HG03045 (cell line): Measurements from ENCODE around the gene OR6X1.
"Not testable (repeated sequence)": the region's sequence is repeated elsewhere in the genome, so short reads cannot be mapped to it uniquely, and the experiment has no call there.

ENCODE experiments used
- ATAC-seq: cut with Tn5 transposase; IDR thresholded peaks from one replicate; pipeline ENCODE4 v1.9.1; 2021; ENCODE audit warnings: mild to moderate bottlenecking, moderate library complexity; ENCODE audit not compliant: unreplicated experiment

The OR6X1 gene

DNA sequence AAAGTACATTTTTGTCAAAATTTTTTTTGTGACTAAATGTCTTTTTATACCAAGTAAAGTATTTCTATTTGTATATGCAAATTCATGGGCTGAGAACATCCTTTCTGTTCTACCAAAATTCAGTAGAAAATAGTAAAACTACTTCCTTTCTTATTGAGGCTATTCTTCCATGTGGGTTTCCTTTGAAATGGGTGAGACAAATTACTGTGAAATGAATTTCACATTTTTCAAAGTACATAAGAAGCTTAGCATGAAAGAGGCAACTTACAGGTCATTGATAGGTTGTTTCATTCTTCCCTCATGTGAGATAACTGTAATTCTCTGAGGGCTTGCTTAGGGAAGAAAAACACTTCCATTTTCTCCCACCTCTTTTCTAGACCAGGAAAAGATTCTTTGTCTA, 1.0 kb upstream of the OR6X1 start:
- no peak for ATAC-seq

DNA sequence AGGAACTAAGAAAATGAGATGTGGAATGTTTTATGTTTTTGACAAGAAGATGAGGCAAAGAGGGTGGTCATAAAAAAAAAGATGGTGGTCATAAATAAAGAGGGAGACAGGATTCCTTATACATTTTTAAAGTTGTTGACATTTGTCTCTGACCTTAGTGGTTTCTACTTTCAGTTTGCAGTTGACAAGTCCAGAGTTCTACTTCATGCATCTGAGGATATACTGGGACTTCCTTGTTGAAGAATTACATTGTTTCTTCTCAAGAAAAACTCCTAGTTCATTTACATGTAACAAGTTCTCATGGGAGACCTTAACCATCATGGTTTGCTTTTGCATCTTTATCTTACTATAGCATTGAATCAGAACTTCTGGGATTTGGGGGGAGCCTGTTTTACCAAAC, 1.2 kb downstream of the OR6X1 start:
- no peak for ATAC-seq

GRCh38 chr11:123751781-123752180, 2.5 kb downstream of the OR6X1 start:
- no peak for ATAC-seq

DNA sequence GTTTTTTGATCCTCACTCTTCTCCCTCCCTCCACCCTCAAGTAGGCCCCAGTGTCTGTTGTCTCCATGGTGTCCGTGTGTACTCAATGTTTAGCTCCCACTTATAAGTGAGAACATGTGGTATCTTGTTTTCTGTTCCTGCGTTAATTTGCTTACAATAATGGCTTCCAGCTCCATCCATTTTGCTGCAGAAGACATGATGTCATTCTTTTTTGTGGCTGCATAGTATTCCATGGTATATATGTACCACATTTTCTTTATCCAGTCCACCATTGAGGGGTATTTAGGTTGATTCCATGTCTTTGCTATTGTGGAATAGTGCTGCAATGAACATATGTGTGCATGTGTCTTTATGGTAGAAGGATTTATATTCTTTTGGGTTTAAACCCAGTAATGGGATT, 6.0 kb downstream of the OR6X1 start:
- ATAC-seq, result not testable (repeated sequence)

- ATAC-seq, result no peak
Observed at GRCh38 chr11:123745764-123746451, 8.4 kb downstream of the OR6X1 start.

DNA sequence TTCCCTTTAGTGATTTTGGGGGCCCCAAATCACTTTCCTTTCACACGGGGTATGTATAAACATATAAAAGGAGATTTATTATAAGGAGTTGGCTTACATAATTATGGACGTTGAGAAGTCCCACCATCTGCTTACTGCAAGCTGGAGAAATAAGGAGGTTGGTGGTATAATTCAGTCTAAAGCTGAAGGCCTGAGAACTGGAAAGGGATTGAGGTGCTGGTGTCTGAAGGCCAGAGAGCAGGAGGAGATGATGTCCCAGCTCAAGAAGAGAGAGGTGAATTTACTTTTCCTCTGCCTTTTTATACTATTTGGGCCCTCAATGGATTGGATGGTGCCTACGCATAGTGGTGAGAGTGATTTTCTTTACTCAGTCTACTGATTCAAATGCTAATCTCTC, 11.6 kb downstream of the OR6X1 start:
- ATAC-seq, result no peak

GRCh38 chr11:123742031-123742723, 12.1 kb downstream of the OR6X1 start:
- no peak for ATAC-seq

- peak; percentile 99 for ATAC-seq
Observed at GRCh38 chr11:123741159-123742030, 12.9 kb downstream of the OR6X1 start, which contains the start of gene ZNF202. Gene ZNF202 (minus strand): TSS chr11:123741660. CDS start chr11:123730888, 10,772 bp downstream.

DNA sequence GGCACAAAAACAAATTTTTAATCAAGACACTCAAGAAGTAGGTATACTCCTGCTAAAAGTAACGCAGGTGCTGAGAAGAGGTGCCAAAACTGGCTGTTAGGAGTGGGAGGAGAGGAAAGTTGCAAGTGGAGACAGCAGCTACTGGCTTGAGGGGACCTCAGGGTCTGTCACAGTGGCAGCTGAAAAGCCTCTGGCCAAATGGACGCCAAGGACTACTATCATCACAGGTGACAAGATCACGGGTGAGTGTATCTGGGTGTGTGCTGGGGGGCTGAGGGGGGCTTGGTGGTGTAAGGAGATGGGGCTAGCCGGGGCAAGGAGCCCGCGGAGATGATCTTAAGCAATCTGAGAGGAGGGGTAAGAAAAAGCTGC, 13.5 kb downstream of the OR6X1 start:
- peak; percentile 4 for ATAC-seq

DNA sequence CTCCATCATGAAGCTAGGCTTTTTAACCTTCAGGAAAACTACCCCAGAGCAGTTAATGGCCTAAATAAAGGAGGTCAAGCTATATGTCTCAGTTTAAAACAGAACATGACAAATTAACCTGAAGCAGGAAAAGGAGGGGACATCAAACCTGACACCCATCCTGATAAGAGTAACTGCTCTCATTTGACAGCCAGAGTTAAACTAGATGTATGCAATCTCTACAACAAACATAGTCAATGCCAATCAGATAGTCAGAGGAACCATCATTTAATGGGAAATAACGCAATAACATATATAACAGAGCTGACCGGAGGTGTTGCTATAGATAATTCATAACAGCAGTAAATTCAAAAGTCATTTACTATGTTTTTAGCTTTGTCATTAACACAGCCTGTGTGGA, 15.9 kb downstream of the OR6X1 start:
- ATAC-seq, result no peak

- ATAC-seq, result no peak
Observed at GRCh38 chr11:123736769-123737168, 17.5 kb downstream of the OR6X1 start.

DNA sequence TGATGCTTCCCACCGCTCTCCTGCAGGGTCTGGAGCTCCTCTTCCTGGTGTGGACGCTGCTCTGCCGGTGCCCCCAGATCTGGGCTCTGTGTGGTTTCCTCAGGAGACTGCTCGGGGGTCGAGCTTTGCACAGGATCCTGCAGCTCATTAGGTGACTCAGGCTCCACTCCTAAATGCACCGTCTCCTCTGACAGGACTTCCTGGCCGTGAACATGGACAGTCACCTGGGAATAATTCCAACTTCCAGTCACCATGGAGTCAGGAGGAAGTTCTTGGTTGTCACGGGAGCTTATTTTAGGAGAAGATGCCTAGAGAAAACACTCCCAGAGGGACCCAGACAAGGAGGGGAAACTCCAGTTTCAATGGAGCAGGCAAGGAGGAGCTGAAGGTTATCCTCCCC, 24.7 kb downstream of the OR6X1 start:
- no peak for ATAC-seq

DNA sequence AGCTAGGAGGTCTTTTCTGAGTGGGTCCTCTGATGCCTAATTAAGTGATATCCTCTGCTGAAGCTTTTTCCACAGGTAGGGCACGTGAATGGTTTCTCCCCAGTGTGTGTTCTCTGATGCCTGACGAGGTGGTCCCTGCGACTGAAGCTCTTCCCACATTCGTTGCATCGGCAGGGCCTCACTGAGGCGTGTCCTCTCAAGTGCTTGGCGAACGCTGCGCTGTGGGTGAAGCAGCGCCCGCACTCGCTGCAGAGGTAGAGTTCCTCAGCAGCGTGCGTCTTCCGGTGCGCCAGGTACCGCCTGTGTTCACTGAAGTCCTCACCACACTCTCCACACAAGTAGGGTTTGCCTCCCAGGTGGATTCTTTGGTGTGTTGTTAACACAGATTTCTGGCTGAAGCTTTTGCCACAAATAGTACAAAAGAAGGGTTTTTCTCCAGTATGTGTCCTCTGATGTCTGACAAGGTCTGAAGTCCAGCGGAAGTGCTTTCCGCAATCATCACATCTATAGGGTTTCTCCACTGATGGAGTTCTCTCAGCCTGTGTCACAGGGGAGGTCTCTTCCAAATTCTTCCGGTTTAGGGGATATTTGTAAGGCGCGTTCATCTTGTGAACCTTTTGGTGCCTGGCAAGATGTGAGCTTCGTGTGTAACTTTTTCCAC, 28.2 kb downstream of the OR6X1 start:
- ATAC-seq, result no peak

- ATAC-seq, result no peak
Observed at GRCh38 chr11:123719452-123719851, 34.9 kb downstream of the OR6X1 start.

GRCh38 chr11:123718469-123718868, 35.8 kb downstream of the OR6X1 start:
- no peak for ATAC-seq

- ATAC-seq, result no peak
Observed at GRCh38 chr11:123718063-123718462, 36.3 kb downstream of the OR6X1 start.

DNA sequence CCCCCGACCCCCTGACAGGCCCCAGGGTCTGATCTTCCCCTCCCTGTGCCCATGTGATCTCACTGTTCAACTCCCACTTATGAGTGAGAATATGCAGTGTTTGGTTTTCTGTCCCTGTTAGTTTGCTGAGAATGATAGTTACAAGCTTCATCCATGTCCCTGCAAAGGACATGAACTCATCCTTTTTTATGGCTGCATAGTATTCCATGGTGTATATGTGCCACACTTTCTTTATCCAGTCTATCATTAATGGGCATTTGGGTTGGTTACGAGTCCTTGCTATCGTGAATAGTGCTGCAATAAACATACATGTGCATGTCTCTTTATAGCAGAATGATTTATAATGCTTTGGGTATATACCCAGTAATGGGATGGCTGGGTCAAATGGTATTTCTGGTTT, 41.7 kb downstream of the OR6X1 start:
- ATAC-seq, result not testable (repeated sequence)

DNA sequence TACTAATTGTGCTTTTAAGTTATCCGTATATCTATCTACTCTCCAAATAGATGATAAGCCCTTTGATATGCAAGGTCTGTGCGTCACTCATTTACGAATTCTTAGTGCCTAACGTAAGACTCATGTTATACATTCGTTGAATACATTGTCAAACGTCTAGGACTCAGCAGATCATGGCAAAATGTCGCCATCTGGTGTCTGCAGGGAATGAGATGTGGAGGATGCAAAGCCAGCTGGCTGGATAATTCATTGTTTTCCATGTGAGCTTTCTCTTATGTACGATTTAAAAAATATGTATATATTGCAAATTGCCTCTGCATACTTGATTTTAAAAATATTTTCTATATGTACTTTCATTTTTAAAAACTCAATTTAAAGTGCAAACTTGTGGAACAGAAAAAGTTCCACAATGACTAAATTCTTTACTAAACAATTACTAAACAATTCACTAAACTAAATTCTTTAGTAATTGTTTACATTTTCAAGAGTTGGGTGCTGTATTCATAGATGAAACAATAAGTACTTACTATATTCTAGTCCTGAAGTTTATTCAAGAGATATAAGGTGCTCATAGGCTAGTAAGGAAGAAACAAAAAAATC, 46.6 kb downstream of the OR6X1 start:
- ATAC-seq, result no peak

- no peak for ATAC-seq
Observed at GRCh38 chr11:123707206-123707605, 47.1 kb downstream of the OR6X1 start.

DNA sequence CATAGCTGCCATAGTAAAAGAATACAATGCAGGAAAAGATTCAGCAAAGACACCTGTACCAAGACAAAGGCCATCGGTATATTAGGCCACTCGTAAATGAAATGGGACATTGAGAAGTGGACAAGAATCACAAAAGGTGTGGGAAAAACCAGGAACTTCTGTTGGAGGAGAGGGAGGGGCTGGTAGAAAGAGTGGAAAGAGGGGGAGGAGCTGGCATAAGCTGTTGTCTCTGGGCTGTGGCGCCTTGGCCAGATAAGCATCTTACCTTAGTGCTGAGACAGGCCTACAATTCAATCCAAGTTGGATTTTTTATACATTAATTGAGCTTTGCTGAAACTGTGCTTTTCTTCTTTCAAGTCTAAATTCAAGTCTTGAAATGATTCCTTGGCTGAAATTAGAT, 50.0 kb downstream of the OR6X1 start:
- no peak for ATAC-seq
